Neutrophil (primary cell): ENCODE measurements around the gene ZNF620.

ENCODE experiments used
- H3K27ac ChIP-seq: fragments of 200-600 bp; sonication (generic); 2 replicates; pipeline ENCODE4 v1.5.1; 2016; ENCODE audit warnings: mild to moderate bottlenecking, moderate library complexity
- H3K27me3 ChIP-seq: fragments of 200-600 bp; sonication (generic); 2 replicates; pipeline ENCODE4 v1.6.0; 2016; ENCODE audit warnings: mild to moderate bottlenecking
- H3K36me3 ChIP-seq: fragments of 200-600 bp; sonication (generic); 2 replicates; pipeline ENCODE4 v1.5.1; 2017
- H3K4me1 ChIP-seq, 2 experiments: fragments of 200-600 bp in 1 of 2; sonication (generic) in 1 of 2; 1 replicate in 1 of 2; 2 replicates in 1 of 2; pipeline versions ENCODE4 v1.5.1 to v1.6.1; 2013 to 2016; ENCODE audit warnings: low read depth in 1 of 2, low read length in 1 of 2, mild to moderate bottlenecking in 1 of 2, moderate library complexity in 1 of 2; ENCODE audit not compliant: control insufficient read depth in 1 of 2, insufficient read depth in 1 of 2
- H3K4me3 ChIP-seq, 2 experiments: fragments of 200-600 bp in 1 of 2; sonication (generic) in 1 of 2; 1 replicate in 1 of 2; 2 replicates in 1 of 2; pipeline ENCODE4 v1.5.1; 2013 to 2016; ENCODE audit warnings: low read depth in 1 of 2, low read length in 1 of 2, mild to moderate bottlenecking in 1 of 2, moderate library complexity in 1 of 2
- H3K9me3 ChIP-seq: fragments of 200-600 bp; sonication (generic); 2 replicates; pipeline ENCODE4 v1.5.1; 2016
- CTCF ChIP-seq: fragments of 200-600 bp; sonication (generic); IDR thresholded peaks from 2 replicates; pipeline ENCODE4 v1.5.1; 2016; ENCODE audit warnings: antibody characterized with exemption

Gene ZNF620

GRCh38 chr3:40521254-40521653 is 15.4 kb downstream of the ZNF620 start:
- no peaks in the 10 kb centered on the region for H3K9me3 ChIP-seq

GRCh38 chr3:40523781-40524180 is 17.9 kb downstream of the ZNF620 start:
- no peaks in the 10 kb centered on the region for H3K27me3 ChIP-seq
- H3K9me3 ChIP-seq, result no peaks in the 10 kb centered on the region
- peaks cover 11% of the 10 kb centered on the region for H3K36me3 ChIP-seq
- peaks cover 14 to 16% of the 10 kb centered on the region in 2 experiments for H3K4me1 ChIP-seq
- no peak overlapping the region for H3K4me3 ChIP-seq
- no peak for TF ChIP-seq CTCF
- no peak overlapping the region for H3K27ac ChIP-seq

More at GRCh38 chr3:40521254-40521653, 15.4 kb downstream of the ZNF620 start:
- Histone ChIP-seq H3K4me3 (no peak overlapping the region), H3K27ac (no peak overlapping the region), H3K27me3 (no peaks in the 10 kb centered on the region), H3K4me1 (peaks cover 14 to 16% of the 10 kb centered on the region in 2 experiments), H3K36me3 (peaks cover 4% of the 10 kb centered on the region)
- no peak for TF ChIP-seq CTCF

- Histone ChIP-seq H3K27me3 (no peaks in the 10 kb centered on the region), H3K4me1 (peaks cover 14 to 16% of the 10 kb centered on the region in 2 experiments), H3K9me3 (no peaks in the 10 kb centered on the region), H3K27ac (peak overlapping the region; percentile 69), H3K36me3 (peaks cover 16% of the 10 kb centered on the region), H3K4me3 (peak overlapping the region; percentile 75 to 83)
- no peak for TF ChIP-seq CTCF
Observed at GRCh38 chr3:40524222-40524567, 18.4 kb downstream of the ZNF620 start.

GRCh38 chr3:40524568-40525285 is 18.9 kb downstream of the ZNF620 start, which contains the start of gene ZNF621:
Gene ZNF621, plus strand, starts transcription at chr3:40524960. Its CDS starts 881 bp downstream, at chr3:40525841.
- Histone ChIP-seq H3K27me3 (no peaks in the 10 kb centered on the region), H3K36me3 (peaks cover 21% of the 10 kb centered on the region), H3K27ac (peak within 1 kb of the TSS; percentile 69), H3K4me3 (peak within 1 kb of the TSS; percentile 75 to 83), H3K4me1 (peaks cover 14 to 16% of the 10 kb centered on the region in 2 experiments), H3K9me3 (no peaks in the 10 kb centered on the region)
- TF ChIP-seq CTCF, result peak; percentile 27

- Histone ChIP-seq H3K4me1 (peaks cover 14 to 16% of the 10 kb centered on the region in 2 experiments), H3K27ac (no peak overlapping the region), H3K9me3 (no peaks in the 10 kb centered on the region), H3K4me3 (no peak overlapping the region), H3K36me3 (peaks cover 52% of the 10 kb centered on the region), H3K27me3 (no peaks in the 10 kb centered on the region)
- TF ChIP-seq CTCF, result no peak
Observed at GRCh38 chr3:40528426-40528825, 22.6 kb downstream of the ZNF620 start.
